ENCODE measurements around the gene FANK1.

GRCh38 chr10:126054191-126054590, 157.8 kb downstream of the FANK1 start:
- TF ChIP-seq CTCF (IDR thresholded peaks at IDR 0.05 in 4 of 5, conservative IDR thresholded peaks at IDR 0.05 in 1 of 5) (no peak), POLR2A (IDR thresholded peaks at IDR 0.05) (no peak)
